K562 (cell line): ENCODE results near the gene ERN1.

Experiments used
- ATF2 ChIP-seq: sonication (generic); formaldehyde crosslinking; IDR thresholded peaks from 2 replicates; pipeline ENCODE4 v1.8.1; 2022; ENCODE audit warnings: missing genetic modification reagents
- CTCF ChIP-seq, 3 experiments: IDR thresholded peaks in 2 of 3; conservative IDR thresholded peaks in 1 of 3; 2 replicates each; pipeline ENCODE4 v1.5.1; 2011 to 2012; ENCODE audit warnings: low read length in 3 of 3, mild to moderate bottlenecking in 3 of 3, control low read depth in 2 of 3, improper control_type of control experiment in 1 of 3, inconsistent platforms in 1 of 3, low read depth in 1 of 3, mixed read lengths in 1 of 3, moderate library complexity in 1 of 3; ENCODE audit not compliant: insufficient read depth in 2 of 3
- FOS ChIP-seq: IDR thresholded peaks from 3 replicates; pipeline ENCODE4 v1.6.1; 2011; ENCODE audit not compliant: insufficient read length; ENCODE audit errors: extremely low read depth
- HBP1 ChIP-seq: fragments of 450-650 bp; formaldehyde crosslinking; IDR thresholded peaks from 2 replicates; pipeline ENCODE4 v1.4.0; 2022; ENCODE audit warnings: missing genetic modification characterization
- HNRNPLL ChIP-seq: fragments of 200-400 bp; formaldehyde crosslinking; IDR thresholded peaks from 2 replicates; pipeline ENCODE4 v1.6.1; 2017; ENCODE audit warnings: low read length, low read depth, mild to moderate bottlenecking; ENCODE audit not compliant: poor library complexity, severe bottlenecking
- IRF1 ChIP-seq: sonication (generic); formaldehyde crosslinking; IDR thresholded peaks from 2 replicates; pipeline ENCODE4 v1.8.0; 2022; ENCODE audit warnings: missing genetic modification reagents, mild to moderate bottlenecking, borderline replicate concordance
- NFYB ChIP-seq: IDR thresholded peaks from 2 replicates; pipeline ENCODE4 v1.6.1; 2011; ENCODE audit warnings: mild to moderate bottlenecking, moderate library complexity; ENCODE audit not compliant: insufficient read length; ENCODE audit errors: extremely low read depth
- RFX1 ChIP-seq: fragments of 450-650 bp; IDR thresholded peaks from 2 replicates; pipeline ENCODE4 v1.6.1; 2016; ENCODE audit warnings: mild to moderate bottlenecking, moderate library complexity
- STAG1 ChIP-seq: sonication (generic); formaldehyde crosslinking; IDR thresholded peaks from 2 replicates; pipeline ENCODE4 v1.5.0; 2020; ENCODE audit warnings: missing genetic modification reagents, borderline replicate concordance
- ZNF584 ChIP-seq: fragments of 200-800 bp; sonication (Bioruptor generic); IDR thresholded peaks from 2 replicates; pipeline ENCODE4 v1.6.1; 2016; ENCODE audit warnings: low read depth, mild to moderate bottlenecking, missing genetic modification characterization, missing compliant biosample characterization

- TF ChIP-seq STAG1 (CRISPR knock-in tag) (no peak), FOS (no peak), IRF1 (CRISPR knock-in tag) (no peak), HBP1 (no peak), HNRNPLL (no peak), CTCF (IDR thresholded peaks at IDR 0.05 in 2 of 3, conservative IDR thresholded peaks at IDR 0.05 in 1 of 3; ENCODE audit: insufficient read depth in 2 of 3, low read depth in 1 of 3, low read length in 3 of 3) (no peak), NFYB (no peak), ZNF584 (CRISPR knock-in tag) (no peak), RFX1 (no peak), ATF2 (CRISPR knock-in tag) (no peak)
Observed at GRCh38 chr17:64066716-64067115, 63.2 kb downstream of the ERN1 start.
